Suprapubic skin (tissue), 4 donors: Measurements from ENCODE around the gene TMEM163. TPM values are rescaled to one million over a fixed set of nuclear protein-coding genes. Genes with fewer than 3 reads are reported as not detected.
"Not testable (repeated sequence)": the region's sequence is repeated elsewhere in the genome, so short reads cannot be mapped to it uniquely, and the experiment has no call there.

ENCODE experiments used
- DNase-seq, 2 donors: peaks; one replicate each; pipeline ENCODE4 v3.0.0-alpha.2; 2019; ENCODE audit warnings: low spot score in 2 of 2
- H3K27ac ChIP-seq: fragments of 200-600 bp; sonication (generic); one replicate; pipeline ENCODE4 v1.5.1; 2019
- H3K27me3 ChIP-seq: fragments of 200-600 bp; sonication (generic); one replicate; pipeline ENCODE4 v1.5.1; 2019
- H3K36me3 ChIP-seq: fragments of 200-600 bp; sonication (generic); one replicate; pipeline ENCODE4 v1.5.1; 2019
- H3K4me1 ChIP-seq: fragments of 200-600 bp; sonication (generic); one replicate; pipeline ENCODE4 v1.5.1; 2019
- H3K4me3 ChIP-seq: fragments of 200-600 bp; sonication (generic); one replicate; pipeline ENCODE4 v1.5.1; 2019; ENCODE audit warnings: mild to moderate bottlenecking
- H3K9me3 ChIP-seq: fragments of 200-600 bp; sonication (generic); one replicate; pipeline ENCODE4 v1.5.1; 2019
- CTCF ChIP-seq, 2 donors: fragments of 200-600 bp in 1 of 2; fragments of 450-650 bp in 1 of 2; sonication (generic) in 1 of 2; IDR thresholded peaks; one replicate each; pipeline ENCODE4 v1.5.1; 2016 to 2019; ENCODE audit warnings: antibody characterized with exemption in 2 of 2, mild to moderate bottlenecking in 1 of 2, moderate library complexity in 1 of 2
- EP300 ChIP-seq: sonication (generic); formaldehyde crosslinking; IDR thresholded peaks from one replicate; pipeline ENCODE4 v1.6.1; 2017; ENCODE audit warnings: antibody characterized with exemption
- POLR2A ChIP-seq, 2 donors: fragments of 450-650 bp; IDR thresholded peaks; one replicate each; pipeline ENCODE4 v1.6.1; 2017; ENCODE audit warnings: antibody characterized with exemption in 2 of 2, mild to moderate bottlenecking in 2 of 2, moderate library complexity in 2 of 2
- POLR2AphosphoS5 ChIP-seq, 3 donors: sonication (generic); formaldehyde crosslinking; IDR thresholded peaks; one replicate each; pipeline ENCODE4 v1.6.1; 2017; ENCODE audit warnings: antibody characterized with exemption in 3 of 3
- WGBS: methylation state at CpG from one replicate; pipeline ENCODE4 v1.1.5; 2018; 5-methylcytosine and 5-hydroxymethylcytosine counted together
- total RNA-seq, 4 donors: library from RNA; depleted of rRNA; stranded (reverse); fragments of >200 nt; gene quantifications; one replicate each; pipeline ENCODE4 v1.1.0, GENCODE V29; 2016

The TMEM163 gene
- total RNA-seq, 4 donors from 2014 or later = 0.23 to 0.72 TPM; not detected in 2

GRCh38 chr2:134619250-134619649 is 99.5 kb downstream of the TMEM163 start:
- Histone ChIP-seq H3K27ac (no peak overlapping the region), H3K27me3 (no peaks in the 10 kb centered on the region), H3K4me1 (no peaks in the 10 kb centered on the region), H3K36me3 (no peaks in the 10 kb centered on the region), H3K9me3 (peaks cover 3% of the 10 kb centered on the region), H3K4me3 (no peak overlapping the region)
- TF ChIP-seq EP300 (no peak), POLR2A (IDR thresholded peaks at IDR 0.05) (no peak), CTCF (IDR thresholded peaks at IDR 0.05) (no peak), POLR2AphosphoS5 (IDR thresholded peaks at IDR 0.05) (no peak)
- WGBS = 94% methylated on average over 4 of the region's 4 CpGs
- no peak for DNase-seq

DNA sequence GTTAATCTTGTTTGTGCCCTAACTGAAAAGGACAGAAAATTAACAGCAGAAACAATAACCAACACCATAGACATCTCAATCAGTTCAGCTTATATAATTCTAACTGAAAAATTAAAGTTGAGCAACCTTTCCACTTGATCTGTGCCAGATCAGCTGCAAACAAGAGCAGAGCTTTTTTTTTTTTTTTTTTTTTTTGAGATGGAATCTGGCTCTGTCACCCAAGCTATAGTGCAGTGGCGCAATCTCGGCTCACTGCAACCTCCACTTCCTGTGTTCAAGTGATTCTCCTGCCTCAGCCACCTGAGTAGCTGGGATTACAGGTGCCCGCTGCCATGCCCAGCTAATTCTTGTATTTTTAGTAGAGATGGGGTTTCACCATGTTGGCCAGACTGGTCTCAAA is 103.3 kb downstream of the TMEM163 start:
- not testable (repeated sequence) for H3K4me1 ChIP-seq, H3K27me3 ChIP-seq, H3K9me3 ChIP-seq, H3K36me3 ChIP-seq, H3K27ac ChIP-seq, H3K4me3 ChIP-seq, DNase-seq
- WGBS = 85% methylated on average over 3 of the region's 3 CpGs

- no peaks in the 10 kb centered on the region for H3K36me3 ChIP-seq
- 89% methylated on average over 1 of the region's 1 CpG for WGBS
- TF ChIP-seq POLR2AphosphoS5 (IDR thresholded peaks at IDR 0.05) (no peak), EP300 (no peak), CTCF (IDR thresholded peaks at IDR 0.05) (no peak), POLR2A (IDR thresholded peaks at IDR 0.05) (no peak)
Observed at GRCh38 chr2:134611316-134611715, 107.5 kb downstream of the TMEM163 start.

DNA sequence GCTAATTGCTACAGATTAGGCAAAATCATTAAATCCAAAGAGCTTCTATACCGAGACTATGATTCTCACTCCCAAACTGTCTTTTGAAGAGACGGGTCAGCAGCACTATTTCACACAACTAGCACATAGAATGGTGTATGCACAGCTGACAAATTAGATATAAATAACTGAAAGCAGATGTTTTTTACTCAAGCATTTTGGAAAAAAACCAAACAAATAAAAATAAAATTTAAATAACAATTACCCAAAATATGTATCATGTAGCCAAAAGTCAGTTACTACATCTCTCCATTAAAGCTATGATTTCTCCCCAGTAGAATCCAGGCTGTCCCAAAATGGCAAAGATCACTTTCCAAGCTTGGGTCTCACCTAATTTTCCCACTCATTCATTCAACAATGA is 107.9 kb downstream of the TMEM163 start:
- DNase-seq = no peak
- 83% methylated on average over 2 of the region's 2 CpGs for WGBS
- no peak for TF ChIP-seq CTCF (IDR thresholded peaks at IDR 0.05)
- no peak for TF ChIP-seq POLR2AphosphoS5 (IDR thresholded peaks at IDR 0.05)
- no peak for TF ChIP-seq EP300
- TF ChIP-seq POLR2A (IDR thresholded peaks at IDR 0.05) = no peak
- Histone ChIP-seq H3K27me3 (no peaks in the 10 kb centered on the region), H3K4me1 (no peaks in the 10 kb centered on the region), H3K4me3 (no peak overlapping the region), H3K9me3 (no peaks in the 10 kb centered on the region), H3K36me3 (no peaks in the 10 kb centered on the region), H3K27ac (no peak overlapping the region)

More at GRCh38 chr2:134611316-134611715, 107.5 kb downstream of the TMEM163 start:
- H3K4me1 ChIP-seq = no peaks in the 10 kb centered on the region
- no peak overlapping the region for H3K27ac ChIP-seq
- no peaks in the 10 kb centered on the region for H3K27me3 ChIP-seq
- no peak for DNase-seq
- H3K9me3 ChIP-seq = no peaks in the 10 kb centered on the region
- no peak overlapping the region for H3K4me3 ChIP-seq

GRCh38 chr2:134609924-134610513 is 108.8 kb downstream of the TMEM163 start:
- no peak overlapping the region for H3K27ac ChIP-seq
- H3K4me3 ChIP-seq = no peak overlapping the region
- H3K4me1 ChIP-seq = no peaks in the 10 kb centered on the region
- TF ChIP-seq POLR2A (IDR thresholded peaks at IDR 0.05) = no peak
- TF ChIP-seq CTCF (IDR thresholded peaks at IDR 0.05) = no peak
- no peaks in the 10 kb centered on the region for H3K27me3 ChIP-seq
- WGBS = 91% methylated on average over 7 of the region's 8 CpGs
- no peak for DNase-seq
- no peaks in the 10 kb centered on the region for H3K9me3 ChIP-seq
- H3K36me3 ChIP-seq = no peaks in the 10 kb centered on the region

DNA sequence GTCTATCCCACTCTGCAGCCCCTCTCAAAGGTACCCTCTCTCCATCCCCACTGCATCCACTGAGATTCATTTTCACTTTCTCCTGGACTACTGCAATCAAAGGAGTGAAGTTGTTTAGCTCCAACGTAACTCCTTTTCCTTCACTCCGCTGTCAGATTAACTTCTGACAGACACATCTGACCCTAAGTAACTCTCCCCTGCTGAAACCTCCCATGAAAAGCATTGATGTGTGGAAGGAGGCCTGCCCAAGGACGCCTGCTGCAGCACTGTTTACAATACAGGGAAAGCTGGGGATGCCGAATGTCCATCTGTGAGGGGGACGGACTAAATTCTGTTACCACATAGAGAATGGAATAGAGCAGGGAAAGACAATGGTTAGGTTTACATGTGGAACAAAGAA is 114.8 kb downstream of the TMEM163 start:
- H3K4me1 ChIP-seq = no peaks in the 10 kb centered on the region
- no peak overlapping the region for H3K4me3 ChIP-seq
- no peaks in the 10 kb centered on the region for H3K36me3 ChIP-seq
- peaks cover 4% of the 10 kb centered on the region for H3K27me3 ChIP-seq
- peaks cover 3% of the 10 kb centered on the region for H3K9me3 ChIP-seq
- DNase-seq = no peak
- WGBS = 60% methylated on average over 5 of the region's 5 CpGs
- H3K27ac ChIP-seq = no peak overlapping the region
- TF ChIP-seq EP300 = no peak
- no peak for TF ChIP-seq POLR2AphosphoS5 (IDR thresholded peaks at IDR 0.05)
- no peak for TF ChIP-seq POLR2A (IDR thresholded peaks at IDR 0.05)
- TF ChIP-seq CTCF (IDR thresholded peaks at IDR 0.05) = no peak
